HepG2 (cell line): ENCODE data around the gene CSF1R. TPM values are rescaled to one million over a fixed set of nuclear protein-coding genes. Genes with fewer than 3 reads are reported as not detected.

ENCODE experiments used
- ATAC-seq: fragments of 200-7000 bp; cut with Tn5 transposase; 3 replicates; pipeline ENCODE4 v1.9.1; 2020; ENCODE audit warnings: mild to moderate bottlenecking, moderate library complexity
- BruUV-seq: library from RNA; stranded (reverse); fragments of 400-500 nt; replicated peaks from 2 replicates; lab custom pipeline; 2021; lab: Mats Ljungman, UMichigan
- CTCF ChIA-PET: fragments of 300-600 bp; formaldehyde crosslinking; extraction: SDS; loops from one replicate; lab custom pipeline; 2021; ENCODE audit warnings: low total read pairs, inconsistent platforms, low intra/inter-chr PET ratio; lab: Yijun Ruan, JAX
- POLR2A ChIA-PET: fragments of 350-600 bp; sonication (Branson Sonifier 250); formaldehyde crosslinking; loops from one replicate; lab custom pipeline; 2020; ENCODE audit warnings: antibody characterized with exemption, inconsistent platforms; lab: Yijun Ruan, JAX
- DNase-seq: peaks from one replicate; pipeline ENCODE4 v3.0.0-alpha.2; 2015; ENCODE audit warnings: low spot score
- FAIRE-seq: peaks from 3 replicates; lab custom pipeline; 2011; peaks lifted over from hg19 to GRCh38; lab: Jason Lieb, UNC
- H2AFZ ChIP-seq: one replicate; pipeline ENCODE4 v1.6.1; 2011; ENCODE audit warnings: low read length, inconsistent platforms
- H3K27ac ChIP-seq: fragments of 300-600 bp; 3 replicates; pipeline ENCODE4 v1.8.0; 2011; ENCODE audit warnings: mixed run types, mild to moderate bottlenecking, mixed read lengths, low read length, inconsistent platforms; ENCODE audit not compliant: insufficient read depth; ENCODE audit errors: extremely low read length
- H3K27me3 ChIP-seq, 2 experiments: fragments of 200-600 bp in 1 of 2; 2 replicates in 1 of 2; 3 replicates in 1 of 2; pipeline versions ENCODE4 v1.6.0 to v1.8.0; 2011; ENCODE audit warnings: low read length in 2 of 2, mild to moderate bottlenecking in 2 of 2, moderate library complexity in 2 of 2, inconsistent platforms in 1 of 2; ENCODE audit not compliant: insufficient read depth in 2 of 2, control insufficient read depth in 1 of 2
- H3K36me3 ChIP-seq, 2 experiments: fragments of 200-600 bp in 1 of 2; replicated peaks in 1 of 2; 2 replicates in 1 of 2; 3 replicates in 1 of 2; pipeline versions ENCODE4 v1.5.1 to v1.8.0; 2011; ENCODE audit warnings: low read length in 2 of 2, inconsistent platforms in 1 of 2; ENCODE audit not compliant: insufficient read depth in 2 of 2, control insufficient read depth in 1 of 2
- H3K4me1 ChIP-seq: 2 replicates; pipeline ENCODE4 v1.5.1; 2012; ENCODE audit warnings: low read length, inconsistent platforms; ENCODE audit not compliant: insufficient read depth
- H3K4me2 ChIP-seq: 2 replicates; pipeline ENCODE4 v1.6.0; 2011; ENCODE audit warnings: low read depth, low read length, inconsistent platforms
- H3K4me3 ChIP-seq, 3 experiments: fragments of 200-600 bp in 1 of 3; sonication (generic), shearing (Covaris generic) in 1 of 3; replicated peaks in 1 of 3; 2 replicates each; pipeline ENCODE4 v1.5.1; 2011 to 2016; ENCODE audit warnings: low read length in 3 of 3, inconsistent platforms in 2 of 3, low read depth in 2 of 3, mild to moderate bottlenecking in 2 of 3, control low read depth in 1 of 3, mixed read lengths in 1 of 3; ENCODE audit not compliant: insufficient read depth in 1 of 3
- H3K79me2 ChIP-seq: one replicate; pipeline ENCODE4 v1.6.1; 2011; ENCODE audit warnings: low read length, inconsistent platforms; ENCODE audit not compliant: insufficient read depth
- H3K9ac ChIP-seq: 2 replicates; pipeline ENCODE4 v1.6.0; 2011; ENCODE audit warnings: mild to moderate bottlenecking, low read depth, low read length, inconsistent platforms; ENCODE audit not compliant: insufficient read depth
- H3K9me3 ChIP-seq: 2 replicates; pipeline ENCODE4 v1.5.1; 2012; ENCODE audit warnings: mild to moderate bottlenecking, low read length
- H4K20me1 ChIP-seq: 2 replicates; pipeline ENCODE4 v1.6.0; 2011; ENCODE audit warnings: inconsistent platforms, mild to moderate bottlenecking, low read length, moderate library complexity; ENCODE audit not compliant: insufficient read depth
- ELF1 ChIP-seq: sonication (generic); formaldehyde crosslinking; IDR thresholded peaks from 2 replicates; pipeline ENCODE4 v1.4.0; 2020; ENCODE audit warnings: missing genetic modification reagents
- ETV5 ChIP-seq: IDR thresholded peaks from 2 replicates; pipeline ENCODE4 v1.6.1; 2018; ENCODE audit warnings: missing biosample characterization, missing genetic modification reagents, inconsistent platforms, borderline replicate concordance
- POGK ChIP-seq: sonication (generic); formaldehyde crosslinking; conservative IDR thresholded peaks from 2 replicates; pipeline ENCODE4 v1.8.0; 2022; ENCODE audit warnings: mild to moderate bottlenecking, moderate library complexity, missing genetic modification reagents
- RFX3 ChIP-seq: IDR thresholded peaks from 2 replicates; pipeline ENCODE4 v1.6.1; 2016; ENCODE audit warnings: missing biosample characterization, missing genetic modification reagents
- TFE3 ChIP-seq: IDR thresholded peaks from 2 replicates; pipeline ENCODE4 v1.6.1; 2016
- ZBTB46 ChIP-seq: sonication (generic); formaldehyde crosslinking; IDR thresholded peaks from 2 replicates; pipeline ENCODE4 v1.4.0; 2020; ENCODE audit warnings: mild to moderate bottlenecking, missing genetic modification reagents, borderline replicate concordance
- ZMAT5 ChIP-seq: sonication (generic); formaldehyde crosslinking; IDR thresholded peaks from 2 replicates; pipeline ENCODE4 v1.5.0; 2020; ENCODE audit warnings: mild to moderate bottlenecking, low read depth, missing genetic modification reagents, borderline replicate concordance
- ZNF382 ChIP-seq: sonication (generic); formaldehyde crosslinking; IDR thresholded peaks from 2 replicates; pipeline ENCODE4 v1.5.0; 2020; ENCODE audit warnings: missing genetic modification reagents, mild to moderate bottlenecking, borderline replicate concordance
- ZNF430 ChIP-seq: sonication (generic); formaldehyde crosslinking; IDR thresholded peaks from 2 replicates; pipeline ENCODE4 v1.9.0; 2021; ENCODE audit warnings: mild to moderate bottlenecking, missing genetic modification reagents
- ZNF503 ChIP-seq: sonication (generic); formaldehyde crosslinking; IDR thresholded peaks from 2 replicates; pipeline ENCODE4 v1.4.0; 2020; ENCODE audit warnings: missing genetic modification reagents
- ZNF687 ChIP-seq: sonication (generic); formaldehyde crosslinking; IDR thresholded peaks from 2 replicates; pipeline ENCODE4 v1.5.1; 2020; ENCODE audit warnings: mild to moderate bottlenecking, missing genetic modification reagents, moderate library complexity
- WGBS: methylation state at CpG from one replicate; pipeline ENCODE4 v1.1.6; 2017; ENCODE audit warnings: low lambda C conversion rate; 5-methylcytosine and 5-hydroxymethylcytosine counted together
- in situ Hi-C: cut with HindIII; loops from 2 replicates; pipeline ENCODE4 v1.10.0; 2017; ENCODE audit warnings: low pct_unique_long_range_greater_than_20kb; ENCODE audit not compliant: extremely low pct_ligation_motif_present
- intact Hi-C: fragments of 100-400 bp; cut with micrococcal nuclease; formaldehyde crosslinking; loops from one replicate; pipeline ENCODE4 v1.10.0; 2022; ENCODE audit not compliant: unreplicated experiment
- polyA plus RNA-seq, 8 experiments: library from polyadenylated mRNA; depleted of rRNA in 3 of 8; stranded (reverse) in 7 of 8; unstranded in 1 of 8; fragments of >200 nt; fragmentation: Illumina TruSeq in 4 of 8; extraction: Trizol in 4 of 8; gene quantifications; 2 replicates each; pipeline versions ENCODE4 v1.2.1 to v1.2.3, GENCODE V29; 2011 to 2016; ENCODE audit warnings: low read depth in 4 of 8, missing spikeins in 1 of 8, mixed read lengths in 1 of 8; ENCODE audit not compliant: insufficient read depth in 1 of 8
- total RNA-seq, 5 experiments: library from RNA; depleted of rRNA; stranded (reverse); fragments of >200 nt; fragmentation: Illumina TruSeq; extraction: Trizol; gene quantifications; 2 replicates each; pipeline ENCODE4 v1.2.3, GENCODE V29; 2016; ENCODE audit warnings: low read depth in 1 of 5

CSF1R gene
- total and polyA plus RNA-seq, 2 of the 13 experiments (the other 11 are each of a cell fraction or from before 2014, with no cell fraction given): 0.01 TPM; not detected in 1

GRCh38 chr5:150046031-150046430 lies 40.3 kb downstream of the CSF1R start:
- no peak overlapping the region for H3K27ac ChIP-seq
- POLR2A ChIA-PET: interaction anchor here (1.0 kb wide), 1 partner anchor 20 kb away, joined by 3 read pairs; no protein-coding TSS in a partner anchor
- CTCF ChIA-PET: no interaction called here
- no peak overlapping the region for H3K9ac ChIP-seq
- no peak overlapping the region for H2AFZ ChIP-seq
- H3K9me3 ChIP-seq: no peaks in the 10 kb centered on the region
- H3K4me3 ChIP-seq: no peak overlapping the region
- no peak for FAIRE-seq
- in situ Hi-C loops: no loop called here
- BruUV-seq: no TSS peak
- no peaks in the 10 kb centered on the region for H3K4me1 ChIP-seq
- no peak overlapping the region for H3K4me2 ChIP-seq
- ATAC-seq: no peak
- peaks cover 49 to 93% of the 10 kb centered on the region in 2 experiments for H3K36me3 ChIP-seq
- intact Hi-C loops: no loop called here
- no peaks in the 10 kb centered on the region for H3K27me3 ChIP-seq
- no peak for DNase-seq
- H4K20me1 ChIP-seq: no peaks in the 10 kb centered on the region
- no peaks in the 10 kb centered on the region for H3K79me2 ChIP-seq
- over 99% methylated on average over 6 of the region's 6 CpGs for WGBS
- TF ChIP-seq ZNF687 (no peak), ETV5 (CRISPR knock-in tag) (no peak), POGK (CRISPR knock-in tag) (no peak), ZNF430 (CRISPR knock-in tag) (no peak), ELF1 (CRISPR knock-in tag) (no peak), ZMAT5 (no peak), ZNF382 (CRISPR knock-in tag) (no peak), TFE3 (CRISPR knock-in tag) (no peak), ZBTB46 (no peak), ZNF503 (CRISPR knock-in tag) (no peak), RFX3 (CRISPR knock-in tag) (no peak)
